ENCODE data around the gene LCE6A.

Gene LCE6A

DNA sequence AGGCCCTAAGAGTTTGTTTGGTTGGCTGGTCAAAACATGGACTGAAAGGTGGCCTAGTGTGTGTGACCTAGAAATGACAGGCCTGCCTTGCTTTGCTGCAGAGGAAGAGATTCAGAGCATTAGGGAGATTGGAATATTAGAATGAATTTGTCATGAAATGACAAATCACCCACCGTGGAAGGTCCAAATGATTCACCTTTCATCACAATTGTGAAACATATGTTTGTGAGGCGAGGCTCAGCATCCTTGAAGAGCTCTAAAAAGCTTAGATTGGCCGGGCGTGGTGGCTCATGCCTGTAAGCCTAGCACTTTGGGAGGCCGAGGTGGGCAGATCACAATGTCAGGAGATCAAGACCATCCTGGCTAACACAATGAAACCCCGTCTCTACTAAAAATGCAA lies 25.3 kb upstream of the LCE6A start:
- TF ChIP-seq, protein P1, sequence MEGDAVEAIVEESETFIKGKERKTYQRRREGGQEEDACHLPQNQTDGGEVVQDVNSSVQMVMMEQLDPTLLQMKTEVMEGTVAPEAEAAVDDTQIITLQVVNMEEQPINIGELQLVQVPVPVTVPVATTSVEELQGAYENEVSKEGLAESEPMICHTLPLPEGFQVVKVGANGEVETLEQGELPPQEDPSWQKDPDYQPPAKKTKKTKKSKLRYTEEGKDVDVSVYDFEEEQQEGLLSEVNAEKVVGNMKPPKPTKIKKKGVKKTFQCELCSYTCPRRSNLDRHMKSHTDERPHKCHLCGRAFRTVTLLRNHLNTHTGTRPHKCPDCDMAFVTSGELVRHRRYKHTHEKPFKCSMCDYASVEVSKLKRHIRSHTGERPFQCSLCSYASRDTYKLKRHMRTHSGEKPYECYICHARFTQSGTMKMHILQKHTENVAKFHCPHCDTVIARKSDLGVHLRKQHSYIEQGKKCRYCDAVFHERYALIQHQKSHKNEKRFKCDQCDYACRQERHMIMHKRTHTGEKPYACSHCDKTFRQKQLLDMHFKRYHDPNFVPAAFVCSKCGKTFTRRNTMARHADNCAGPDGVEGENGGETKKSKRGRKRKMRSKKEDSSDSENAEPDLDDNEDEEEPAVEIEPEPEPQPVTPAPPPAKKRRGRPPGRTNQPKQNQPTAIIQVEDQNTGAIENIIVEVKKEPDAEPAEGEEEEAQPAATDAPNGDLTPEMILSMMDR (IDR thresholded peaks at IDR 0.05; ENCODE audit: low read depth, low read length), result no peak
- no peak overlapping the region for H3K4me3 ChIP-seq (ENCODE audit: low read depth, low read length)

GRCh38 chr1:152823294-152823693 lies 19.4 kb upstream of the LCE6A start:
- no peak overlapping the region for H3K4me3 ChIP-seq (ENCODE audit: low read depth, low read length)
- TF ChIP-seq, protein P1 (IDR thresholded peaks at IDR 0.05; ENCODE audit: low read depth, low read length), result no peak

DNA sequence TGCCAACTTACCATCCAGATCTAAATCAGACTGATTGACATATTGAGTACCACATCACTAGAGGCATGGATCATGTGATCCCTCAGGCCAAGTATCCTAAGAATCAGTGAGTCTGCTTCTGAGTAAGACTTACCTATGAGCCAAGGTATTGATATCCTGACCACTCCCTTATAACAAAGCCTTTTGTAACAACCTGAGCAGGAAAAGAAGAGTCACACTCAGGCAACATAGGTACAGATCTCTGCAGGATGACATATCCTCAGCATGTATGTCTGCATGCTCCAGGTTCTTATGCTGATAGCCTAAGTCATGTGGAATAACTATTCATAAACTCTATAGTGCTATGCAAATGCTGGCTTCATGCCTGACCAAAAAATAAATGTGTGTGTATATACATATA lies 17.7 kb upstream of the LCE6A start:
- TF ChIP-seq, protein P1 (IDR thresholded peaks at IDR 0.05; ENCODE audit: low read depth, low read length), result no peak
- no peak overlapping the region for H3K4me3 ChIP-seq (ENCODE audit: low read depth, low read length)

DNA sequence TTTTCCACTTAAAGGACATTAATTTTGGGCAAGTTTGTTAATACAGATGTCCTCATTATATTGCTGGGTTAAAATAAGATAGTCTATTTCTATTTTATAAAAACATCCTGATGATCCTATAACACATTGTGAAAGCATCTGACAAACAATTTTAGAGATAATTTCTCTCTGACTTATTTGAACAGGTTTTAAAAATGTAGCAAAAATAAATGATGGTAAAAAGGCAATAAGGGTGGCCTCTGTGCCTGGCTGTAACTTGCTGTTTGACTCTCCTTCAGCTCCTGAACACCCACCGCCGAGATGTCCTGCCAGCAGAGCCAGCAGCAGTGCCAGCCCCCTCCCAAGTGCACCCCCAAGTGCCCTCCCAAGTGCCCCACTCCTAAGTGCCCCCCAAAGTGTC lies 15.5 kb upstream of the LCE6A start, which contains the start of gene LCE1A:
Gene LCE1A (plus strand): TSS at position 301 of the 400 bp plus-strand sequence. CDS start 0 bp downstream, at position 301.
- TF ChIP-seq, protein P1 (IDR thresholded peaks at IDR 0.05; ENCODE audit: low read depth, low read length), result no peak
- no peak within 1 kb of the TSS for H3K4me3 ChIP-seq (ENCODE audit: low read depth, low read length)

GRCh38 chr1:152836870-152837269 lies 5.8 kb upstream of the LCE6A start:
- TF ChIP-seq, protein P1 (IDR thresholded peaks at IDR 0.05; ENCODE audit: low read depth, low read length), result no peak
- no peak overlapping the region for H3K4me3 ChIP-seq (ENCODE audit: low read depth, low read length)

DNA sequence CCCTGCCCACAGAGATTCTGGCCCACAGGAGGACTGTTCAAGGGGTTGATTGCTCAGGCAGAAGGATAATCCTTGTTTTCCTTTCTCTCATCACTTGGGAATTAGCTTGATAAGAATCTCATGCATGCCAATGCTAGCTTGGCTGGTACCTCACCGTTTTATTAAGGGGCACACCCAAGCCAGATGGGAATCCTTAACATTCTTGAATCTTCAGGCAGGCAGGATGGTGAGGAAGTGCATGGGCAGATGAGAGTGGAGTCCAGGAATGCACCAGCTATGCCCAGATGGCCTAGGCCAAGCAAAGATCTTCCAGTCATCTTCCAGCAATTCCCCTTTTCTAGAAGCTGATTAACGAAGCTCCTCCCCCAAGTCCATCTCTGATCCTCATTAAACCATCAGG lies 13.0 kb downstream of the LCE6A start:
- no peak overlapping the region for H3K4me3 ChIP-seq (ENCODE audit: low read depth, low read length)
- TF ChIP-seq, protein P1 (IDR thresholded peaks at IDR 0.05; ENCODE audit: low read depth, low read length), result no peak

- TF ChIP-seq, protein P1 (IDR thresholded peaks at IDR 0.05; ENCODE audit: low read depth, low read length), result no peak
- H3K4me3 ChIP-seq (ENCODE audit: low read depth, low read length), result no peak overlapping the region
Measured at GRCh38 chr1:152858062-152858461, 15.4 kb downstream of the LCE6A start.

Measured in WI38 (cell line).